PC-9 (cell line): Measurements from ENCODE around the gene MYOF.

Experiments
- EZH2 ChIP-seq: fragments of 200-600 bp; sonication (generic); IDR thresholded peaks from 2 replicates; pipeline ENCODE4 v1.8.0; 2017; ENCODE audit warnings: antibody characterized with exemption, low read depth
- TF ChIP-seq, protein P1 (sequence below): fragments of 200-600 bp; sonication (generic); conservative IDR thresholded peaks from 2 replicates; pipeline ENCODE4 v1.6.1; 2017; ENCODE audit warnings: mixed run types, antibody characterized with exemption, mild to moderate bottlenecking, moderate library complexity

DNA sequence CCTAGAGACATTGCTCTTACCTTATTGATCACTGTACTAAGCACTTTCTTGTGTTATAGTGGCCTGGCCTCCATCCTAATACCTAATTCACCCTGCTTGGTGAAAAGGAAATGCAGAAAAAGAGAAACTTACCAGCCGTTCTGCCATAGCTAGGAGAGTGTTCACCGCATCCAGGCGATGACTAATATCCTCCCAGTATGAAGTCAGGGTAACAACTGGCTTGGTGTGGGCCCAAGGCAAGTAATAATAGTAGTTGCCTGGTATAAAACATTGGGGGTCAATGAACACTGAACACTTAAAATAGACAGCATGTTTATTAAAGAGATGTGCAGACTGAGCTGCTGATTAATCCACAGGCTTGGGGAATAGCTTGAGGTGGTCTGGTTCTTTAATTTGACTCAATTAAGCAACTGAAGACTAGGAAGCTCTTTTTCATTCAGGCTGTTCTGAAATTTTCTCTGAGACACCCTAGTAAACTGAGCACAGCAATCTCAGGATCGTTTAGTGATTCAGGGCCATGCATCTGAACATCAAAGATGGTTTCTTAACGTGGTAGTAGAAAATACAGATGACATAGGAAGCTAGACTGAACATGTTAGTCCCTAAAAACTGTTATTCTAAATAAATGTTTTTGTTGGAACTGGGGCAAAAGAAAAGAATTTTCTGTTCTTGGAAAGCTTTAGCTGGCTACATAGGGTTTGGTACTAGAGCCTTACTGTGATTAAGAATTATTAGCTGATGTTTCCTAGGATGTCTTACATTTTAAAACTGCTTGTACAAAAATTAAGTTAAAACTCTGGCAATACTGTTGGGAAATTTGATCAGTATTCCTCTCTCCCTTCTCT is 102.2 kb downstream of the MYOF start:
- TF ChIP-seq, protein P1, sequence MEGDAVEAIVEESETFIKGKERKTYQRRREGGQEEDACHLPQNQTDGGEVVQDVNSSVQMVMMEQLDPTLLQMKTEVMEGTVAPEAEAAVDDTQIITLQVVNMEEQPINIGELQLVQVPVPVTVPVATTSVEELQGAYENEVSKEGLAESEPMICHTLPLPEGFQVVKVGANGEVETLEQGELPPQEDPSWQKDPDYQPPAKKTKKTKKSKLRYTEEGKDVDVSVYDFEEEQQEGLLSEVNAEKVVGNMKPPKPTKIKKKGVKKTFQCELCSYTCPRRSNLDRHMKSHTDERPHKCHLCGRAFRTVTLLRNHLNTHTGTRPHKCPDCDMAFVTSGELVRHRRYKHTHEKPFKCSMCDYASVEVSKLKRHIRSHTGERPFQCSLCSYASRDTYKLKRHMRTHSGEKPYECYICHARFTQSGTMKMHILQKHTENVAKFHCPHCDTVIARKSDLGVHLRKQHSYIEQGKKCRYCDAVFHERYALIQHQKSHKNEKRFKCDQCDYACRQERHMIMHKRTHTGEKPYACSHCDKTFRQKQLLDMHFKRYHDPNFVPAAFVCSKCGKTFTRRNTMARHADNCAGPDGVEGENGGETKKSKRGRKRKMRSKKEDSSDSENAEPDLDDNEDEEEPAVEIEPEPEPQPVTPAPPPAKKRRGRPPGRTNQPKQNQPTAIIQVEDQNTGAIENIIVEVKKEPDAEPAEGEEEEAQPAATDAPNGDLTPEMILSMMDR: no peak
- no peak for TF ChIP-seq EZH2
